Dermis microvascular lymphatic vessel endothelial cell (primary cell): ENCODE results near the gene NPAS2. TPM values are rescaled to one million over a fixed set of nuclear protein-coding genes. Genes with fewer than 3 reads are reported as not detected.

Source experiments
- total RNA-seq: library from RNA; depleted of rRNA; stranded (reverse); fragments of >200 nt; gene quantifications from 2 replicates; pipeline ENCODE4 v1.2.1, GENCODE V29; 2014

The NPAS2 gene
- total RNA-seq, 1 donor from 2014 or later = 4.9 TPM

Other genes with a start within 250 kb of the NPAS2 start
- gene RPL31, start 182.2 kb downstream of the NPAS2 start, total RNA-seq = 843 and 902 TPM in 2 replicates